B cell (primary cell): ENCODE results near the gene TF. TPM values are rescaled to one million over a fixed set of nuclear protein-coding genes. Genes with fewer than 3 reads are reported as not detected.

Source experiments
- ATAC-seq: fragments of 200-7000 bp; cut with Tn5 transposase; one replicate; pipeline ENCODE4 v1.10.0; 2021; ENCODE audit warnings: low read depth, mild to moderate bottlenecking, moderate number of reproducible peaks, moderate library complexity
- CTCF ChIA-PET: fragments of 350-600 bp; sonication (Branson Sonifier 250); formaldehyde crosslinking; loops from one replicate; lab custom pipeline; 2021; ENCODE audit warnings: antibody characterized with exemption, inconsistent platforms; lab: Charles Lee
- POLR2A ChIA-PET: fragments of 350-600 bp; sonication (Branson Sonifier 250); formaldehyde crosslinking; loops from one replicate; lab custom pipeline; 2021; ENCODE audit warnings: antibody characterized with exemption; lab: Charles Lee
- DNase-seq: peaks from one replicate; pipeline ENCODE4 v3.0.0; 2013
- H2AFZ ChIP-seq: 2 replicates; pipeline ENCODE4 v1.6.1; 2012; ENCODE audit warnings: mild to moderate bottlenecking, low read depth, low read length; ENCODE audit not compliant: insufficient read depth, poor library complexity, severe bottlenecking
- H3K27ac ChIP-seq, 2 donors: 1 replicate in 1 of 2; 2 replicates in 1 of 2; pipeline ENCODE4 v1.5.1; 2012 to 2013; ENCODE audit warnings: low read length in 2 of 2, mild to moderate bottlenecking in 2 of 2, moderate library complexity in 1 of 2
- H3K27me3 ChIP-seq, 4 experiments: fragments of 200-600 bp in 1 of 4; sonication (generic) in 1 of 4; replicated peaks in 1 of 4; 1 replicate in 2 of 4; 2 replicates in 2 of 4; pipeline versions ENCODE4 v1.6.1 to v1.7.0; 2013 to 2016; ENCODE audit warnings: low read length in 3 of 4, mild to moderate bottlenecking in 2 of 4, mixed read lengths in 1 of 4, moderate library complexity in 1 of 4; ENCODE audit not compliant: insufficient read depth in 4 of 4, control insufficient read depth in 3 of 4; ENCODE audit errors: control extremely low read depth in 1 of 4
- H3K36me3 ChIP-seq, 2 experiments: replicated peaks in 1 of 2; 1 replicate in 1 of 2; 2 replicates in 1 of 2; pipeline versions ENCODE4 v1.6.1 to v1.7.1; 2013; ENCODE audit warnings: low read length in 1 of 2; ENCODE audit not compliant: insufficient read depth in 2 of 2, control insufficient read depth in 1 of 2; ENCODE audit errors: control extremely low read depth in 1 of 2, extremely low read depth in 1 of 2
- H3K4me1 ChIP-seq, 2 donors: fragments of 200-600 bp in 1 of 2; sonication (generic) in 1 of 2; 1 replicate in 1 of 2; 2 replicates in 1 of 2; pipeline versions ENCODE4 v1.5.1 to v1.6.1; 2013 to 2017; ENCODE audit warnings: low read length in 2 of 2; ENCODE audit not compliant: control insufficient read depth in 2 of 2, insufficient read depth in 2 of 2
- H3K4me2 ChIP-seq: replicated peaks from 2 replicates; pipeline ENCODE3; 2012; ENCODE audit warnings: mild to moderate bottlenecking, low read depth, low read length; ENCODE audit not compliant: poor library complexity, severe bottlenecking
- H3K4me3 ChIP-seq, 5 experiments: fragments of 200-600 bp in 1 of 5; sonication (generic) in 1 of 5; 1 replicate in 3 of 5; 2 replicates in 2 of 5; pipeline versions ENCODE4 v1.5.1 to v1.7.0; 2011 to 2016; ENCODE audit warnings: low read length in 4 of 5, mild to moderate bottlenecking in 4 of 5, low read depth in 2 of 5, control low read depth in 1 of 5, moderate library complexity in 1 of 5; ENCODE audit not compliant: insufficient read depth in 1 of 5; ENCODE audit errors: control extremely low read depth in 1 of 5, extremely low read depth in 1 of 5
- H3K79me2 ChIP-seq: fragments of 200-600 bp; sonication (generic); one replicate; pipeline ENCODE4 v1.6.0; 2016; ENCODE audit warnings: low read length; ENCODE audit not compliant: control insufficient read depth, insufficient read depth
- H3K9ac ChIP-seq: fragments of 200-600 bp; sonication (generic); 2 replicates; pipeline ENCODE4 v1.6.1; 2017; ENCODE audit warnings: mild to moderate bottlenecking, low read length, moderate library complexity
- H3K9me3 ChIP-seq, 3 donors: one replicate each; pipeline versions ENCODE4 v1.6.1 to v1.7.1; 2013; ENCODE audit warnings: low read length in 2 of 3; ENCODE audit not compliant: control insufficient read depth in 2 of 3, insufficient read depth in 1 of 3; ENCODE audit errors: control extremely low read depth in 1 of 3
- H4K20me1 ChIP-seq: 2 replicates; pipeline ENCODE4 v1.6.0; 2012; ENCODE audit warnings: mild to moderate bottlenecking, low read length; ENCODE audit not compliant: insufficient read depth, control insufficient read depth, poor library complexity, severe bottlenecking
- H3K27ac Mint-ChIP-seq: one replicate; pipeline ENCODE4 v1.8.0; 2021; ENCODE audit warnings: mixed read lengths
- H3K27me3 Mint-ChIP-seq: one replicate; pipeline ENCODE4 v1.8.0; 2021; ENCODE audit warnings: mixed read lengths
- H3K4me1 Mint-ChIP-seq: one replicate; pipeline ENCODE4 v1.8.0; 2021; ENCODE audit warnings: mixed read lengths
- H3K4me3 Mint-ChIP-seq: one replicate; pipeline ENCODE4 v1.8.0; 2021; ENCODE audit warnings: mixed read lengths
- H3K9me3 Mint-ChIP-seq: one replicate; pipeline ENCODE4 v1.8.0; 2022; ENCODE audit warnings: mixed read lengths; ENCODE audit not compliant: insufficient read depth
- CTCF ChIP-seq: fragments of 200-600 bp; IDR thresholded peaks from one replicate; pipeline ENCODE4 v1.8.0; 2022; ENCODE audit warnings: antibody characterized with exemption, mild to moderate bottlenecking
- EZH2 ChIP-seq: IDR thresholded peaks from 2 replicates; pipeline ENCODE4 v1.6.1; 2012; ENCODE audit warnings: borderline replicate concordance, low read depth, mild to moderate bottlenecking, moderate library complexity, low read length; ENCODE audit not compliant: insufficient read depth, poor library complexity, severe bottlenecking
- WGBS: methylation state at CpG from one replicate; pipeline ENCODE4 v1.1.5; 2013; ENCODE audit warnings: missing lambda C conversion rate; ENCODE audit not compliant: insufficient coverage; 5-methylcytosine and 5-hydroxymethylcytosine counted together
- intact Hi-C: fragments of 100-400 bp; cut with micrococcal nuclease; formaldehyde crosslinking; loops from one replicate; pipeline ENCODE4 v1.10.0; 2022
- polyA plus RNA-seq: library from polyadenylated mRNA; depleted of rRNA; stranded (reverse); fragments of >200 nt; gene quantifications from 2 replicates; pipeline ENCODE4 v1.2.3, GENCODE V29; 2012
- total RNA-seq, 2 donors: library from RNA; stranded (reverse); fragments of 120-200 nt in 1 of 2; gene quantifications; 1 replicate in 1 of 2; 2 replicates in 1 of 2; pipeline versions ENCODE4 v1.2.3 to v1.2.4, GENCODE V29; 2013 to 2022

TF gene
- total and polyA plus RNA-seq, 2 donors (not counting 1 experiment from before 2014, with no cell fraction given), result 0.27 to 0.37 TPM

- Mint-ChIP-seq H3K27me3 (peaks cover 6% of the 10 kb centered on the region), H3K4me3 (no peak overlapping the region), H3K4me1 (no peaks in the 10 kb centered on the region), H3K27ac (no peak overlapping the region), H3K9me3 (no peaks in the 10 kb centered on the region)
- H3K9me3 ChIP-seq, result no peaks in the 10 kb centered on the region
- H3K79me2 ChIP-seq, result no peaks in the 10 kb centered on the region
- intact Hi-C loops, result no loop called here
- TF ChIP-seq EZH2 (no peak), CTCF (no peak)
- peaks cover 0 to 15% of the 10 kb centered on the region in 2 experiments for H3K36me3 ChIP-seq
- H3K9ac ChIP-seq, result no peak overlapping the region
- no peaks in the 10 kb centered on the region for H3K27me3 ChIP-seq
- CTCF ChIA-PET, result no interaction called here
- POLR2A ChIA-PET, result no interaction called here
- no peak overlapping the region for H3K27ac ChIP-seq
- WGBS, result 94% methylated on average over 2 of the region's 3 CpGs
- no peak overlapping the region for H3K4me2 ChIP-seq
- DNase-seq (no peak), ATAC-seq (no peak)
- H3K4me1 ChIP-seq, result no peaks in the 10 kb centered on the region
- no peaks in the 10 kb centered on the region for H4K20me1 ChIP-seq
- no peak overlapping the region for H2AFZ ChIP-seq
- no peak overlapping the region for H3K4me3 ChIP-seq
Observed at GRCh38 chr3:133829310-133829707, 83.1 kb downstream of the TF start.

- no peak for DNase-seq
- CTCF ChIA-PET, result no interaction called here
- no peak overlapping the region for H3K9ac ChIP-seq
- no peak overlapping the region for H3K4me3 ChIP-seq
- Mint-ChIP-seq H3K4me1 (no peaks in the 10 kb centered on the region), H3K4me3 (no peak overlapping the region), H3K27ac (no peak overlapping the region), H3K27me3 (peaks cover 6% of the 10 kb centered on the region), H3K9me3 (no peaks in the 10 kb centered on the region)
- no peak overlapping the region for H3K4me2 ChIP-seq
- no peak overlapping the region for H3K27ac ChIP-seq
- H4K20me1 ChIP-seq, result no peaks in the 10 kb centered on the region
- intact Hi-C loops, result no loop called here
- POLR2A ChIA-PET, result no interaction called here
- no peaks in the 10 kb centered on the region for H3K27me3 ChIP-seq
- WGBS, result 94% methylated on average over 3 of the region's 3 CpGs
- H3K4me1 ChIP-seq, result no peaks in the 10 kb centered on the region
- no peak for TF ChIP-seq EZH2
- no peak for TF ChIP-seq CTCF
- no peaks in the 10 kb centered on the region for H3K79me2 ChIP-seq
- ATAC-seq, result no peak
- H2AFZ ChIP-seq, result no peak overlapping the region
- H3K36me3 ChIP-seq, result peaks cover 0 to 7% of the 10 kb centered on the region in 2 experiments
- H3K9me3 ChIP-seq, result no peaks in the 10 kb centered on the region
Observed at GRCh38 chr3:133830071-133830470, 83.9 kb downstream of the TF start.
